Activated CD8-positive, alpha-beta memory T cell treated with anti-CD3 and anti-CD28 coated beads, Interleukin-2, amount 50 U/mL, for 48 hours (primary cell): ENCODE data around the gene CHN1.

Source experiments
- DNase-seq: peaks from one replicate; pipeline ENCODE4 v3.0.0-alpha.2; 2020

The CHN1 gene

DNA sequence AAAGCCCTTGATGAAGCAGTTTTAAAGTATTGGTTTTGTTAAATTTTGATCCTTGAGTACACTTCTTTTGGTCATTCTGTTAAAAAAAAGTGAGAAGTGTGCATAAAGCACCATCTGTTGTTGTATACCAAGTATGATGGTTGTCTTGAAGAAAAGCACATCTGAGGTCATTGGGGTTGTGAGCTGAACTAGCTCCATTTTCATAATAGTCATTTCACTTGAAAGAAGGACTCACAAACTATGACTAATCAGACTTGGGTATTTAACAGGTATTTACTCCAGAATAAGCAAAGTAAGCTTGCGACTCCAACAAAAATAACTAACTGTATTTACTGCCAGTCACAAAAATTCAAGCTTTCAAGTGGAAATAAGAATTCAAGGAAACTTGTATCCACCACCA is 35.1 kb downstream of the CHN1 start:
- no peak for DNase-seq

GRCh38 chr2:174969091-174969734 is 36.0 kb downstream of the CHN1 start:
- no peak for DNase-seq

DNA sequence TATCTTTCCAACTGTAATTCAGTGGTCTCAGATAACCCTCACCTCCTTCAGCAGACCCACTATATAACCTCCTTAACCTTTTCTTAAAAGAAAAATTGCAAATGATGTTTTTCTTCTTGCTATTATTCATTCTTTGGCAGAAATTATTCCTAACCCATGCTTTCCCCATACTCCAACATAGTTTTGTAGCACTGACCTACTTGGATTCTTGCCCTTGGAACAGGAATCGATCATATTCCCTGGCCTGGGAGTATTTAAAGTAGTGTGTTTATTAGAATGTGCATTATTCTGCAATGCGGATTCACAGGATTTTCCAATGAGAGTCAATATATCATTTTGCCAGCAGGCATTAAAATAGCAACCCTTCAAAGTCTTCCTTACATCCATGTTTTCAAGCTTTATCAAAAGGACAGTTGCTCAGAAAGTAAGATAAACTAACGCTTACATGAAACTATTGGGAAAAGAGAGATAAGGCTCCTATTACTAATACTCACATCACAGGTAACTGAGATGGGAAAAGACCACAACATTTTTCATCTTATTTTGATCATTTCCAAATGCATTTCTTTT is 37.4 kb downstream of the CHN1 start:
- no peak for DNase-seq

- no peak for DNase-seq
Measured at GRCh38 chr2:174967086-174967485, 38.1 kb downstream of the CHN1 start.

GRCh38 chr2:174965992-174966744 is 39.0 kb downstream of the CHN1 start:
- no peak for DNase-seq

- no peak for DNase-seq
Measured at GRCh38 chr2:174965551-174965950, 39.6 kb downstream of the CHN1 start.

GRCh38 chr2:174964404-174964803 is 40.8 kb downstream of the CHN1 start:
- no peak for DNase-seq

DNA sequence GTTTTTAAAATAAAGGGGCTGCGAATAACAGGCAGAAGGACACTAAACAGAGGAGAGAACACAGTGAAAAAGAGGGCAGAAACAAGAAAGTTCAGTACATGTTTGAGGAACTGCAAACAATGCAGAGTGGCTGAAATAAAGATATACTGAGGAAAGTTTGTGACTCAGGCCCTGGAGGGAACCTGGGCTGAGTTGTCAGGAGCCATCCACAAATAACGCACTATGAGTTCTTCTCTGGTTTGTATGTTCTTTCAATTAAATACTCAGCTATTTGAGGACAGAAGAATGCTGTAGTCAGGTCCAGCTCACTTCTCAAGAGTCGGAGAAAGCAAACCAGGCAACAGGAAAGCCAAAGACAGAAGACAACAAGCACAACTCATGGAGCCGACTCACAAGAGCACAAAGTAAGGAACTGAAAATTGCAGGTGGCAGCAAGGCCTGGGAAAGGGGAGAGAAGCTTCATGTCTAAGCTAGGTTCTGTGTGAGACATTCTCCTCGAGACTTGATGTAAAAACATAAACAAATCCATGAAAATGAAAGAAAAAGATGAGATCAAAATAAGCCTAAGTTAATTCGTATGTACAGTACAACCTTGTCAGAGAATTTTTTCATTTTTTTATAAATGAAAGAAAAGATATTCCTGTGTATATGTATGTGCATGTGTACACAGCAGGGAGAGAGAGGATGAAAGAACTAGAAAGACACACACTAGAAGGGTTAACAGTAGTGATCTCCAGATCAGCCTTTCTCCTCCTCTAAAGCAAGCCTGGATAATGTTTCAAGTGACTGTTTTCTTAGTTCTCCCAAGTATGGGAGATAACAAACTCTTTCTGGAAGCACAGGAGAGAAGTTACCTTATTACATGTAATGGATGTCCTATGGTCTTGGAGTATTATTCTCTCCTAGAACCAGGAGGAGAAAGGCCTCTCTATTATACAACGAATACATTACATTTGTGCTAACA is 41.5 kb downstream of the CHN1 start:
- no peak for DNase-seq

GRCh38 chr2:174959787-174960186 is 45.4 kb downstream of the CHN1 start:
- no peak for DNase-seq

DNA sequence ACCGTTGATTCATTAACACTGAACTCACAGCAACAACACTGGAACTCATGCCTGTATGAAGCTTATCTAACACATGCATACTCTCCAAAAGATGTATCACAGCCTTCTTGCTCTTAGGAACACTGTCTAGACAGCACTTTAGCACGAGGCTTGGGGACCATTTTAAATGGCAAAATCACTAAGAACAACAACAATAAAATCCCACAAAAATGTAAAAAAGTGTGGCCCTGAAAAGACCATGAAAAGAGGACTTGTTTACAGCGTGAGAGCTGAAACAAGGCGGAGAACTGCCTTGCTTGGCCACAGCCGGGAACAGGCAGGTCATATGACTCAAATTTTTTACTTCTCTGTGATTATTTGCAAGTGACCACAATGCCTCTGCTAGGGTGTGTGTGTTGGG is 48.1 kb downstream of the CHN1 start:
- DNase-seq = no peak

- DNase-seq = no peak
Measured at GRCh38 chr2:174952607-174953006, 52.6 kb downstream of the CHN1 start.

DNA sequence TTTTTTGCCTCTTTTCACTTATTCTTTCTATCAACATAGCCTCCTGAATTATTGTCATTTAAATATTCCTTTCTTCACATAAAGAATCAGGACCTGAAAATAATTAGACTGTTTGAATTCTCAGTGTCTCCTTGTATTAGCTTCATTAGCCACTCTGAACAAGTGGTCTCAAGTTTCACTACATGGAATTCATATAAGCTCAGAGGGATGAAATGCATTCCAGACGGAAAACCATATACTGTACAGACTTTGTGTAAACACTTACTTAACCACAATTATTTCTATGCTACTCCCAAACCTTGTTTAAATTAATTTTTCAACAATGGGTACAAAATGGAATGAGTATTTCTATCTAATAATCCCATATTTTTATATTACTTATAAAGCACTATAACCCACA is 53.4 kb downstream of the CHN1 start:
- no peak for DNase-seq

DNA sequence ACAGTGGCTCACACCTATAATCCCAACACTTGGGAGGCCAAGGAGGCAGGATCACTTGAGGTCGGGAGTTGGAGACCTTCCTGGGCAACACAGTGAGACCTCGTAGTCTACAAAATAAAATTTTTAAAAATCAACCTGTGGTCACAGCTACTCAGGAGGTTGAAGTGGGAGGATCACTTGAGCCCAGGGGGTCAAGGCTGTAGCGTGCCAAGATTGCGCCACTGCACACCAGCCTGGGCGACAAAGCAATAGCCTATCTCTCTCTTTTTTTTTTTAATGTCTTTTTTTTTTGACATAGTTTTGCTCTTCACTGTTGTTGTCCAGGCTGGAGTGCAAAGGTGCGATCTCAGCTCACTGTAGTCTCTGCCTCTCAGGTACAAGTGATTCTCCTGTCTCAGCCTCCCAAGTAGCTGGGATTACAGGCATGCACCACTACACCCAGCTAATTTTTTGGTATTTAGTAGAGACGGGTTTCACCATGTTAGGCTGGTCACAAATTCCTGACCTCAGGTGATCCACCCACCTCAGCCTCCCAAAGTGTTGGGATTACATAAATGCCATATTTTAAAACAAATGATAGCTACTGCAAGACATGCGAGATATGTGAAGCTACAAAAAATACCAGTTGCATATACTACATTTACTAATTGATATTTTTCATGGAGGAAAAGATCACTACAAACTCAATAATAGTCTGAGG is 55.0 kb downstream of the CHN1 start:
- DNase-seq = no peak

DNA sequence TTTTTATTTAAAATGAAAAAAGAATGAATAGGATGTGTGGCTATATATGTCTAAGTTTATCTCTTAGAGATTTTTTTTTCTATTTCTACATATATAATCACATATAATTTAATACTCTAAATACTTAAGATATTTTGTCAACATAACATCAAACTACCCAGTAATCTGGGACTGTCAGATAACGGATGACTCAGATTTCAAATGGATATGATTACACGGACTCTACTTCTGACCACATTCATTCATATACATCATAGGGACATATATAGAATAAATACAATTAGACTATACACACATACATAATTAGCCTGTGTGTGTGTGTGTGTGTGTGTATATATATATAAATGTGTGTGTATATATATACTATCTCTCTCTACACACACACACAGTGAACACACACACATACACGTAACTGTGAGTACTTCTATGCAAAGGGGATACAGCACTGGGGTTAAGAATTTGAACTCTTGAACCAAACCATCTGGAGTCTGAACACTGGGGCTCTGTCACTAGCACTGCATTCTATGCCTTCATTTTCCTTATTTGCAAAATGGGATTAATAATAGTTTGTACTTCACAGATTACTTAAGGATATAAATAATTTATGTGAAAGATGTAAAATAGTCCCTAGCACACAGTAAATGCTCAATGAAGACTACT is 59.5 kb downstream of the CHN1 start:
- DNase-seq = no peak

DNA sequence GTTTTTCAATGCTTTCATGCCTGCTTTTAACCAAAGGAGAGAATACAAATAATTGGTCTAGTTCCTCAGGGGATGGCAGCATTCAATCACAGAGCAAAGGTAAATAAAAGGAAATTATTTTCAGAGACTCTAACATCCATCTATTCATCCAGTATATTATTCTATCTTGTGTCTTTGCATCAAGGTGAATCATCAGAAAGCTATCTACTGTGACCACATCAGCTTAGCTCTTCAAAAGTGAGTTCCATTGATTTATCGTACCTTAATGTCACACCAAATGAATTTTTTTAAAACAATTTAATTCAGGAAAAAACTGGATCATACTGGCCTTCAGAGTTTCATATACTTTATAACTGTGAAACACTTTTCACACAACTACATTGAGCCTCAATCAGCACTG is 66.1 kb downstream of the CHN1 start:
- no peak for DNase-seq

DNA sequence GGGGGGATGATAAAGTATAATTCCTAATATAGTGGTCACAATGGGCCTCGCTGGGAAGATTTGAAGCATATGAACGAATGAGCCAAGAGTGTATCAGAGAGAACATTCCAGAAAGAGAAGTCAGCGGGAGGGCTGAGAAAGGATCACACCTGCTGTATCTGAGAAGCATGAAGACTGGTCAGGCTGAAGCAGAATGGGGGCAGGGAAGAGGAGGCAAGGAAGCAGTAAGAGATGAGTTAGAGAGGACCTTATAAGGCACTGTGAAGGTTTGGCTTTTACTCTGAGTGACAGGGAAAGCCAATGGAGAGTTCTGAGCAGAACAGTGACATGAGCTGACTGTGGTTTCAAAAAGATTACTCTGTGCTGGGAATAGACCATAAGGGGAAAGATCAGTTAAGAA is 73.5 kb downstream of the CHN1 start:
- DNase-seq = no peak

DNA sequence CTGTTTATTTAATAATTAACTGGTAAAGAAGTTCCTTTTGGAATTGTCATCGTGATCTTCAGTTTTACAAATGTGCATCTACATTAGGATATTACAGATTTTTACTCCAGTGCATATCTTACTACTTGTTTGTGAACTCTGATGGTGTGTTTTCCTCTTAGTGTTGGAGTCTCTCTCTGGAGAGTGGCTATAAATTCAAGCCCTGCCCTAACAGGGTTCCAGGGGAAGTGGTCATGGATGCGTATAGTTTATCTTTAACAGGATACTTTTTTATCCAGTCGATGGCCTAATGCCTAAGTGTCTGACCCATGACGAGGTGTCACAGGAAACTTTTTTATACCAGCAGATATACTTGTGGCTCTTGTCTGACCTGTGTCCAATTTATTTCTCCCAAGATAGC is 75.4 kb downstream of the CHN1 start:
- DNase-seq = no peak

DNA sequence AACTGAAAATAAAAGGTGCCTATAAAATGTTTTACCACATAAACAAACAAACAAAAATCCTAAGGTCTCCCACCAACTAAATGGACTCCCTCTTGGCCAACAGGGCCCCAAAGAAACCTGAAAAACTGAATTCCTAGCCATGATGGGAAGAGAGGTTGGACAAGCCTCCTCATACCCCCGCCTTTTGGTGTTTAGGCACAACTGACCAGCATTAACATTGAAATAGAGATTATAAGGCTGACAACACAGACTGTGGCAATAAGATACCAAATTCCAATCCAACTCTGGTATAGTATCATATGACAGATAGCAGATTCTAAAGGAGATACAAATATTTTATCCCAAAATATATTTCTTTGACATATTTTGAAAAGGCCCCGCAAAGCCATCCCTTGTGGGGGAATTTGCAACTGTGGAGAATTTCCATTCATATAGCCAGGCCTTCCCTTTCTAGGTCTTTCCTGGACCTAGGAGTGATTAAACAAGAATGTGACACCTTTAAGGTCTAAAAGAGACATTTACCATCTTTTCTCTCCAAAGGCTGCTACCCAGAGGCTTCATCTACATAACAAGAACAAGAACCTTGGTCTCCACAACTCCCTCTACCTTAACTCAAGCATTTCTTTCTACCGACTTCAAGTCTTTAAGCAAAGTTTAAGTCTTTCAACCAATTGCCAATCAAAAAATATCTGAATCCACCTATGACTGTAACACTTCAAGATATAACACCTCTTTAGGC is 80.0 kb downstream of the CHN1 start:
- no peak for DNase-seq

DNA sequence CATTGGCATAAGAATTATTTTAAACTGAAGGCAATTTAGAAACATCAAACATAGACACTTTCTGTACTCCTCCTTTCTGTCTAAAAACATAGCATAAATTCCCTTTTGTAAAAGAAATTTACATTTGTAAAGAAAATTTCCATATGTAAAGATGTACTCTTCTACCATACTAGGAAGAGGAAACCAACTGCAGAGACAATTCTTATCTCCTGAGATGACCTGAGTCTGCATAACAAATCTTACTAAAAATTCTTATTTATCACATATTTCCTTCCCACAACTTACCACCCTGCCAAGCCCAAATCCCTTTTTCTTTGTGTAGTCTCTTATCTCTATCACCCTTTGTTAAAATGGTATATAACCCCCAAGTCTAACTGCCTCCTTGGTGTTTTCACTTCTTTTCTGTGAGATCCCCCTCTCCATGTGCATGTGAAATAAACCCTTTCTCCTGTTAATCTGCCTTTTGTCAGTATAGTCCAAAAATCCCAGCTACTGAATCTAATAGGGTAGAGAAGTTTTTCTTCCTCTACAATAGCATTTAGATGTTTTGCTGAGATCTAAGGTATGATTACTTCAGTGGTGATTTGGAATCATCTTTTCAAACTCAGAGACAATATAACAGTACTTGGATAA is 81.0 kb downstream of the CHN1 start:
- no peak for DNase-seq

DNA sequence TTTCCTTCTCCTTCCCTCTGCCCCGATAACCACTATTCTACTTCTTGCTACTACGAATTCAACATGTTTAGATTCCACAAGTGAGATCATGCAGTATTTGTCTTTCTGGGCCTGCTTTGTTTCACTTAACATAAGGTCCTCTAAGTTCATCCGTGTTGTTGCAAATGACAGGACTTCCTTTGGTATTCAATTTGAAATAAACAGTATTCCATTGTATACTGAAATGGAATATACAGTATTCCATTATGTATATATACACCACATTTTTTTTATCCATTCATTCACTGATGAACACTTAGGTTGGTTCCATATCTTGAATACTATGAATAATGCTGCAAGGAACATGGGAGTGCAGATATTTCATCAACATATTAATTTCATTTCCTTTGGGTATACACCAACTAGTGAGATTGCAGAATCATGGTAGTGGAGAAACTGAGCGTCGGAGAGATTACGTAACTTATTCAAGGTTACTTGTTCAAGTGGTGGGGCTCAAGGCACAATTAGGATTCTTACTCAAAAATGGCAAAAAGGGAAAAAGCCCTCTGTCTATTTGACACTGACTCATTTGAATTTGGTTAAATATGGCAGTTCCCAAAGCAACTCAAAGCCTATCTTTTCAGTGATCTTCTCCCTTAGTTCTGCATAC is 85.1 kb downstream of the CHN1 start:
- DNase-seq = no peak
